ENCODE results near the gene HLTF. TPM values are rescaled to one million over a fixed set of nuclear protein-coding genes. Genes with fewer than 3 reads are reported as not detected.

Gene HLTF
- total RNA-seq, 1 experiment from 2014 or later, result 73.4 TPM

- H3K4me3 ChIP-seq (replicated peaks in 1 of 2; ENCODE audit: low read depth in 1 of 2, low read length in 2 of 2), result no peak overlapping the region
- no peak overlapping the region for H2AFZ ChIP-seq (ENCODE audit: low read depth, low read length, poor library complexity, severe bottlenecking)
- no peaks in the 10 kb centered on the region for H3K9me2 ChIP-seq (ENCODE audit: insufficient read depth)
- POLR2A ChIA-PET, result no interaction called here
- no peak overlapping the region for H3K27ac ChIP-seq (ENCODE audit: low read depth, low read length)
- H4K20me1 ChIP-seq (ENCODE audit: insufficient read depth), result no peaks in the 10 kb centered on the region
- TF ChIP-seq SP1 (IDR thresholded peaks at IDR 0.05; ENCODE audit: low read depth) (no peak), SRF (IDR thresholded peaks at IDR 0.05; ENCODE audit: low read depth) (no peak), POLR2A (IDR thresholded peaks at IDR 0.05; ENCODE audit: borderline replicate concordance, extremely low read depth, insufficient read depth, insufficient read length) (no peak), ZNF274 (IDR thresholded peaks at IDR 0.05; ENCODE audit: low read depth, low read length) (no peak), ZBTB33 (IDR thresholded peaks at IDR 0.05; ENCODE audit: extremely low read depth, insufficient replicate concordance, low read length) (no peak), CTCF (IDR thresholded peaks at IDR 0.05 in 2 of 3, conservative IDR thresholded peaks at IDR 0.05 in 1 of 3; ENCODE audit: borderline replicate concordance in 1 of 3, insufficient read depth in 1 of 3, low read depth in 2 of 3, low read length in 2 of 3) (no peak), POLR2AphosphoS5 (IDR thresholded peaks at IDR 0.05; ENCODE audit: low read depth, low read length) (no peak), SIN3A (IDR thresholded peaks at IDR 0.05; ENCODE audit: low read depth) (no peak), EZH2phosphoT487 (IDR thresholded peaks at IDR 0.05; ENCODE audit: borderline replicate concordance) (no peak)
- RAD21 ChIA-PET (ENCODE audit: low non-redundant PET in 1 of 2, low total read pairs in 2 of 2, uncharacterized antibody in 2 of 2, unreplicated experiment in 2 of 2), result no interaction called here
- H3K79me2 ChIP-seq (ENCODE audit: insufficient read depth, low read length), result no peaks in the 10 kb centered on the region
- no peaks in the 10 kb centered on the region for H3K27me3 ChIP-seq (ENCODE audit: insufficient read depth, low read length)
- no peaks in the 10 kb centered on the region for H3K4me1 ChIP-seq (ENCODE audit: control insufficient read depth in 1 of 2, insufficient read depth in 2 of 2, low read length in 2 of 2)
- H3K9me3 ChIP-seq (ENCODE audit: control insufficient read depth in 1 of 2, insufficient read depth in 1 of 2, low read depth in 1 of 2, low read length in 2 of 2), result no peaks in the 10 kb centered on the region
- DNase-seq (ENCODE audit: low read depth, low spot score) (no peak), ATAC-seq (no peak)
- CTCF ChIA-PET, result no interaction called here
- no peak overlapping the region for H3K4me2 ChIP-seq (ENCODE audit: low read length)
- 0 out of 4 replicates have a peak, but pooled peaks cover 0 to 2% of the 10 kb centered on the region in 2 experiments for H3K36me3 ChIP-seq (ENCODE audit: control insufficient read depth in 1 of 2, insufficient read depth in 2 of 2, low read length in 2 of 2)
- no peak overlapping the region for H3K9ac ChIP-seq (ENCODE audit: low read length)
- intact Hi-C loops (cut with micrococcal nuclease), result no loop called here
- BruUV-seq (replicated peaks), result no TSS peak
These were observed 81.7 kb downstream of the HLTF start for GRCh38 chr3:149004622-149005021.

Data from HCT116 (cell line).